ENCODE data around the gene LSM14A. TPM values are rescaled to one million over a fixed set of nuclear protein-coding genes. Genes with fewer than 3 reads are reported as not detected.

The LSM14A gene
- polyA plus RNA-seq, 1 donor, result 105 TPM

- Histone ChIP-seq H3K36me3 (ENCODE audit: control insufficient read depth, insufficient read depth, low read length) (peaks cover 79% of the 10 kb centered on the region), H3K4me3 (ENCODE audit: low read length) (no peak overlapping the region), H3K9me3 (ENCODE audit: control insufficient read depth, low read depth, low read length) (no peaks in the 10 kb centered on the region), H3K4me1 (ENCODE audit: control insufficient read depth, insufficient read depth, low read length) (no peaks in the 10 kb centered on the region), H3K27me3 (ENCODE audit: control insufficient read depth, insufficient read depth, low read length) (no peaks in the 10 kb centered on the region), H3K27ac (ENCODE audit: low read length) (no peak overlapping the region)
- no peak for DNase-seq
Measured at GRCh38 chr19:34225659-34226015, 53.3 kb downstream of the LSM14A start.

DNA sequence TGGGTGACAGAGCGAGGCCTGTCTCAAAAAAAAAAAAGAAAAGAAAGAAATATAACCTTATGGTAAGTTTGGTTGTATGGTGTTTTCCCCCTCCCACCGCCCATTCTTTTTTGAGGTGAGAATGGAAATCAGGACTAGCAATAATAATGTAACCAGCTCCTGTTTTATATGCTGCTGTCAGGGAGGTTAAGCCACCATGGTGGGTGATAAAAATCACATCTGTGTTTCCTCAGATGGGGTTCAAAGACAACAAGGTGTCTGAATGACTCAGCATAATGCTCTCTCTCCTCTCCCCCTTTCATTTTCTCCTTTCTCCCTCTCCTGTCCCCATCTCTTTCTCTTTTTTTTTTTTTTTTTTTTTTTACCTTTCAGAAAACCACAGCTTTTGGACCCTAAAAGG lies 53.7 kb downstream of the LSM14A start:
- Histone ChIP-seq H3K27me3 (ENCODE audit: control insufficient read depth, insufficient read depth, low read length) (no peaks in the 10 kb centered on the region), H3K4me1 (ENCODE audit: control insufficient read depth, insufficient read depth, low read length) (no peaks in the 10 kb centered on the region), H3K27ac (ENCODE audit: low read length) (no peak overlapping the region), H3K4me3 (ENCODE audit: low read length) (no peak overlapping the region), H3K36me3 (ENCODE audit: control insufficient read depth, insufficient read depth, low read length) (peaks cover 80% of the 10 kb centered on the region), H3K9me3 (ENCODE audit: control insufficient read depth, low read depth, low read length) (no peaks in the 10 kb centered on the region)
- no peak for DNase-seq
- WGBS (ENCODE audit: insufficient coverage, low lambda C conversion rate), result no CpG with 5 or more reads among the region's 2 CpGs

- no peak overlapping the region for H3K4me3 ChIP-seq (ENCODE audit: low read length)
- H3K9me3 ChIP-seq (ENCODE audit: control insufficient read depth, low read depth, low read length), result no peaks in the 10 kb centered on the region
- no peak for DNase-seq
- no CpG with 5 or more reads among the region's 1 CpG for WGBS (ENCODE audit: insufficient coverage, low lambda C conversion rate)
- H3K4me1 ChIP-seq (ENCODE audit: control insufficient read depth, insufficient read depth, low read length), result no peaks in the 10 kb centered on the region
- peaks cover 62% of the 10 kb centered on the region for H3K36me3 ChIP-seq (ENCODE audit: control insufficient read depth, insufficient read depth, low read length)
- H3K27ac ChIP-seq (ENCODE audit: low read length), result no peak overlapping the region
- H3K27me3 ChIP-seq (ENCODE audit: control insufficient read depth, insufficient read depth, low read length), result no peaks in the 10 kb centered on the region
Measured at GRCh38 chr19:34228347-34228746, 56.0 kb downstream of the LSM14A start.

- peaks cover 57% of the 10 kb centered on the region for H3K36me3 ChIP-seq (ENCODE audit: control insufficient read depth, insufficient read depth, low read length)
- H3K27ac ChIP-seq (ENCODE audit: low read length), result no peak overlapping the region
- H3K4me3 ChIP-seq (ENCODE audit: low read length), result no peak overlapping the region
- DNase-seq, result no peak
- no peaks in the 10 kb centered on the region for H3K4me1 ChIP-seq (ENCODE audit: control insufficient read depth, insufficient read depth, low read length)
- H3K27me3 ChIP-seq (ENCODE audit: control insufficient read depth, insufficient read depth, low read length), result no peaks in the 10 kb centered on the region
- H3K9me3 ChIP-seq (ENCODE audit: control insufficient read depth, low read depth, low read length), result no peaks in the 10 kb centered on the region
- no CpG with 5 or more reads among the region's 3 CpGs for WGBS (ENCODE audit: insufficient coverage, low lambda C conversion rate)
Measured at GRCh38 chr19:34228762-34229161, 56.5 kb downstream of the LSM14A start.

- DNase-seq, result no peak
- no peaks in the 10 kb centered on the region for H3K4me1 ChIP-seq (ENCODE audit: control insufficient read depth, insufficient read depth, low read length)
- no CpG with 5 or more reads among the region's 4 CpGs for WGBS (ENCODE audit: insufficient coverage, low lambda C conversion rate)
- H3K36me3 ChIP-seq (ENCODE audit: control insufficient read depth, insufficient read depth, low read length), result peaks cover 50% of the 10 kb centered on the region
- H3K27me3 ChIP-seq (ENCODE audit: control insufficient read depth, insufficient read depth, low read length), result no peaks in the 10 kb centered on the region
- no peaks in the 10 kb centered on the region for H3K9me3 ChIP-seq (ENCODE audit: control insufficient read depth, low read depth, low read length)
- H3K27ac ChIP-seq (ENCODE audit: low read length), result no peak overlapping the region
- H3K4me3 ChIP-seq (ENCODE audit: low read length), result no peak overlapping the region
Measured at GRCh38 chr19:34229721-34230120, 57.4 kb downstream of the LSM14A start.

DNA sequence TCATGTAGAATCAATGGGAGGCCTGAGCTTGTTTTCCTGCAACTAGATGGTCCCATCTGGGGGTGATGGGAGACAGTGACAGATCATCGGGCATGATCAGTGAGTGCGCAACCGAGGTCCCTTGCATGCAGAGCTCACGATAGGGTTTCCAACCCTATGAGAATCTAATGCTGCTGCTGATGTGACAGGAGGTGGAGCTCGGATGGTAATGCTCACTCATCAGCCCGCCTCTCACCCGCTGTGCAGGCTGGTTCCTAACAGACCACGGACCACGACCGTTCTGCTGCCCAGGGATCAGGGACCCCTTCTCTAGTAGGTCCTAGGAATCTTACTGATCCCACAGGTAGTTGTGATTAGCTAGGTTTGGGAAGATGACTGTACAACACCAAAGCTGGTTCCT lies 58.5 kb downstream of the LSM14A start:
- 70% methylated on average over 2 of the region's 10 CpGs for WGBS (ENCODE audit: insufficient coverage, low lambda C conversion rate)
- H3K36me3 ChIP-seq (ENCODE audit: control insufficient read depth, insufficient read depth, low read length), result peaks cover 41% of the 10 kb centered on the region
- no peak overlapping the region for H3K27ac ChIP-seq (ENCODE audit: low read length)
- H3K4me3 ChIP-seq (ENCODE audit: low read length), result no peak overlapping the region
- no peaks in the 10 kb centered on the region for H3K9me3 ChIP-seq (ENCODE audit: control insufficient read depth, low read depth, low read length)
- no peak for DNase-seq
- no peaks in the 10 kb centered on the region for H3K27me3 ChIP-seq (ENCODE audit: control insufficient read depth, insufficient read depth, low read length)
- no peaks in the 10 kb centered on the region for H3K4me1 ChIP-seq (ENCODE audit: control insufficient read depth, insufficient read depth, low read length)

DNA sequence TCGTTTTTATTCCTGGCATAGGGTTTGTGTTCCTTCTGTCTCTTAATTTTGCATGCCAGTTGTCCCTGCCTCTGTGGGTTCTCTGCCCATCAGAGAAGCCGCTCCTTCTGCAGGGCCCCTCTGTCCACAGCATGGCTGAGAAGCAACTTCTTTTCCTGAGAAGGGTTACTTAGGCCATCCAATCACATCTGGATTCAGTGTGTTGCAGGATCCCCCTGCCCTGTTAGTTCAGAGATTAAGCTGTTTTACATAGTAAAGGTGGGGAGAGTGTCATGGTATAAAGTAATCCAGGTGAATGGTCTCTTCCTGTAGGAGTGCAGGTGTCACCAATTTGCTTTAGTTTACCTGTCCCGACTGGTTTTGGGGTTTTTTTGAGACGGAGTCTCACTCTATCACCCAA lies 59.1 kb downstream of the LSM14A start:
- Histone ChIP-seq H3K27me3 (ENCODE audit: control insufficient read depth, insufficient read depth, low read length) (no peaks in the 10 kb centered on the region), H3K36me3 (ENCODE audit: control insufficient read depth, insufficient read depth, low read length) (peaks cover 35% of the 10 kb centered on the region), H3K4me3 (ENCODE audit: low read length) (no peak overlapping the region), H3K4me1 (ENCODE audit: control insufficient read depth, insufficient read depth, low read length) (peaks cover 3% of the 10 kb centered on the region), H3K9me3 (ENCODE audit: control insufficient read depth, low read depth, low read length) (no peaks in the 10 kb centered on the region), H3K27ac (ENCODE audit: low read length) (no peak overlapping the region)
- 86% methylated on average over 1 of the region's 4 CpGs for WGBS (ENCODE audit: insufficient coverage, low lambda C conversion rate)
- no peak for DNase-seq

DNA sequence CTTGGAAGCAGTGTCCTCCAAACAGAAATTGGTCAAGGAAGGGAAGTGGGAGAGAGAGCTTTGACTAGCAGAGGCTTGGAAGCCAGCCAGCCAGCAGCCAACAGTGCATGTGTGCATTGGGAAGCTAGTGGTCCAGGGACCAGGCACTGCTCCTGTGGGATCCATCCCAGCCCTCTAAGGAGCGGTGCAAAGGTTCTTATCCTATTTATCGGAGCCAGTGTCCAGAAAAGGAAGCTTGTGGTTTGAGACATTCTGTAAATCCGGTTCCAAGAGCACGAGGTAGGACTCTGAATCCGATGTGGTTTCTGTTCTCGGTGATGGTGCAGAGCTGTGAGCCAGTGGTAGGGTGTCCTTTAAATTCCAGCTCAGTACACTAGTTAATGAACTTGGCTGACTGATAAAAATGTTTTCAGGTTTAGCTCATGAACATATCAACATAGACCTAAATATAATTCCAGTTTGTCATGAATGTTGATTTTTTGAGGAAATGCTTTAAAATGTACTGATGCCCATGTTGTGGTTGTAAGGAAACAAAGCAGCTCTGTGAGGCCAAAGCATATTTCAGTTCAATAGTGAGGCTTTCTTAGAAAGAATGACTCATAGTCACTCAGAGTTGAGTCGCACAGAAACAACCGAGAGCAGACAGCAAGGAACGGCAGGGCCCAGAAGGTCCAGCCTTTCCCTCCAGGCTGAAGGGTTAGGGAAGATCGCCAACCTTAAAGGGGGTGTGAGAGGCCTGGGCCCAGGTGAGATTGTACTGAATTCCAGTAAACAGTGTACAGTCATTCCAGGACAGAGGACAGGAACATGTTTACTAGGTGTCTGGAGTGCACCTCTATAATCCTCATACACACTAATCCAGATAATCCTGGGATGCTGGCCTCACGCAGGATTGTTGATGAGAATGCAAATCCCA lies 60.5 kb downstream of the LSM14A start:
- no CpG with 5 or more reads among the region's 11 CpGs for WGBS (ENCODE audit: insufficient coverage, low lambda C conversion rate)
- DNase-seq, result peak in 1 of 2 donors; percentile 17
- H3K9me3 ChIP-seq (ENCODE audit: control insufficient read depth, low read depth, low read length), result no peaks in the 10 kb centered on the region
- H3K4me1 ChIP-seq (ENCODE audit: control insufficient read depth, insufficient read depth, low read length), result peaks cover 7% of the 10 kb centered on the region
- no peak overlapping the region for H3K4me3 ChIP-seq (ENCODE audit: low read length)
- no peak overlapping the region for H3K27ac ChIP-seq (ENCODE audit: low read length)
- H3K36me3 ChIP-seq (ENCODE audit: control insufficient read depth, insufficient read depth, low read length), result peaks cover 28% of the 10 kb centered on the region
- H3K27me3 ChIP-seq (ENCODE audit: control insufficient read depth, insufficient read depth, low read length), result no peaks in the 10 kb centered on the region

DNA sequence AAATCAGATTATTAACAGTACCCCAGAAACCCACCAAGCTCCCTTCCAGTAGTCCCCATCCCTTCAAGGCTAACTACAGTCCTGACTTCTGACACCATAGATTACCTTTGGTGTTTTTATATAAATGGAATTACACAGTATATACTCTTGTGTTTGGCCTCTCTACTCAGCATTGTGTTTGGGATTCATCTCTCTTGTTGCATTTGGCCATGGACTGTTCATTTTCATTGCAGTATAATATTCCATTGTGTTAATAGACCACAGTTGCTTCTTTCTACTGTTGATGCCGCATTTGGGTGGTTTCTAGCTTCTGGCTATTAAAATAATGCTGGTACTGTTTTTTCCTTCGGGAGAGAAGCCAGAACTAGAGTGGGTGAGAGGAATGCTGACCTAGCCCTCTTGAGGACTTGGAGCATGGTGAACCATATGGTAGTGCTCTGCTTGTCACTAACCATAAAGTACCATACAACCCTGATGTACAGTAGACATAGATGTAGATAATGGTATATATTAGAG lies 63.2 kb downstream of the LSM14A start:
- 100% methylated on average over 1 of the region's 2 CpGs for WGBS (ENCODE audit: insufficient coverage, low lambda C conversion rate)
- H3K4me3 ChIP-seq (ENCODE audit: low read length), result no peak overlapping the region
- DNase-seq, result no peak
- peaks cover 9% of the 10 kb centered on the region for H3K36me3 ChIP-seq (ENCODE audit: control insufficient read depth, insufficient read depth, low read length)
- H3K4me1 ChIP-seq (ENCODE audit: control insufficient read depth, insufficient read depth, low read length), result peaks cover 7% of the 10 kb centered on the region
- H3K27ac ChIP-seq (ENCODE audit: low read length), result no peak overlapping the region
- H3K9me3 ChIP-seq (ENCODE audit: control insufficient read depth, low read depth, low read length), result no peaks in the 10 kb centered on the region
- no peaks in the 10 kb centered on the region for H3K27me3 ChIP-seq (ENCODE audit: control insufficient read depth, insufficient read depth, low read length)

DNA sequence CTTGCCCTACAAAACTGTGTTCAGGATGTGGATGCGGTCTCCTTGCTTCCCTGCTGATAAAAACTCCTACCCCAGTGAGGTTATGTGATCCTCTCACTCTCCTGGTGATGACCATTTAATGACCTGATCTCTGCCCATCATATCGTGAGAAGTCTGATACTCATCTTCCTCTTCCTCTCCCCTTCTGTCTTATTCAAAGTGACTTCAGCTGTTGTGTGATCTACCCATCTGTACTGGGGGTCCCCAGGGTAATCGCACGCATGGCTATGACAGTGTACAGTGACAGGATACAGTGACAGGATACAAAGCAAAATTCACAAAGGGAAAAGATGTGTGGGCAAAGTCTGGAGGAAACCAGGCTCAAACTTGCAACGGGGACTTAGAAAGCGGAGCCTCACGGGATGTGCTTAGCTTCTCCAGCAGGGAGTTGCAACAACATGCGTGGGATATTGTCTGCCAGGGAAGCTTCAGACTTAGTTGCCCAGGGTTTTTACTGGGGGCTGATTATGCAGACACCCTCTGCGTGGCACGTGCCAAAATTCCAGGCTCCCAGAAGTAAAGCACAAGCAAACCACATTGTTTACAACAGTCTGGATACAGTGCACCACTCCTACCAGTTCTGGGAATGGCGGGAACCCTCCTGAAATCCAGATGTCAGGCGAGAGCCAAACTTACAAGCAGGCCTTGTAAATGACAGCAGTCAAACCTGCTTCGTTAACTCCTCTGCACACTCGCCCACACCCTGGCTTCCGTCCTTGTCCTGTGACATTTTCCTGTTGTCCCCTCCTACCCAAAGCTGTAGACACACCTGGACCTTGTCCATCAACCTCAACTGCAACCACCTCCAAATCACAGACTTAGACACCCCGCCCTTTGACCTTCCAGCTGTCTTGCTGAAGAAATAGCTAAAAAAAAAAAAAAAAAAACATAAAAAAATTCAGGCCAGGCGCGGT lies 64.0 kb downstream of the LSM14A start:
- H3K9me3 ChIP-seq (ENCODE audit: control insufficient read depth, low read depth, low read length), result no peaks in the 10 kb centered on the region
- peaks cover 7% of the 10 kb centered on the region for H3K4me1 ChIP-seq (ENCODE audit: control insufficient read depth, insufficient read depth, low read length)
- no peak overlapping the region for H3K4me3 ChIP-seq (ENCODE audit: low read length)
- H3K27ac ChIP-seq (ENCODE audit: low read length), result no peak overlapping the region
- H3K36me3 ChIP-seq (ENCODE audit: control insufficient read depth, insufficient read depth, low read length), result peaks cover 1% of the 10 kb centered on the region
- DNase-seq, result peak in 1 of 2 donors; percentile 57
- WGBS (ENCODE audit: insufficient coverage, low lambda C conversion rate), result 80% methylated on average over 1 of the region's 18 CpGs
- no peaks in the 10 kb centered on the region for H3K27me3 ChIP-seq (ENCODE audit: control insufficient read depth, insufficient read depth, low read length)
